ENCODE results near the gene NTN3.

GRCh38 chr16:2432286-2432685 lies 38.8 kb upstream of the NTN3 start:
- no peak for TF ChIP-seq MAFK (IDR thresholded peaks at IDR 0.05; ENCODE audit: low read depth, low read length)
- no peak for TF ChIP-seq CTCF (conservative IDR thresholded peaks at IDR 0.05; ENCODE audit: low read depth, low read length)
- no peak for TF ChIP-seq POLR2A (IDR thresholded peaks at IDR 0.05; ENCODE audit: low read depth, low read length)
- no peak for TF ChIP-seq RFX5 (IDR thresholded peaks at IDR 0.05; ENCODE audit: low read depth, low read length)
- TF ChIP-seq RCOR1 (IDR thresholded peaks at IDR 0.05; ENCODE audit: insufficient replicate concordance, low read length) = no peak
- TF ChIP-seq NFE2L2 (IDR thresholded peaks at IDR 0.05; ENCODE audit: low read depth, low read length) = no peak
- no peak for TF ChIP-seq FOS (IDR thresholded peaks at IDR 0.05; ENCODE audit: low read depth, low read length)
- no peak for TF ChIP-seq CEBPB (IDR thresholded peaks at IDR 0.05; ENCODE audit: low read depth, low read length)

Data from IMR-90 (cell line).